OCI-LY7 (cell line): ENCODE results near the gene POU6F2. TPM values are rescaled to one million over a fixed set of nuclear protein-coding genes. Genes with fewer than 3 reads are reported as not detected.

Experiments
- BruUV-seq: library from RNA; stranded (reverse); fragments of 400-500 nt; replicated peaks from 2 replicates; lab custom pipeline; 2021; lab: Mats Ljungman, UMichigan
- CTCF ChIA-PET: fragments of 300-600 bp; sonication (Branson Sonifier 250); formaldehyde crosslinking; loops from one replicate; lab custom pipeline; 2022; ENCODE audit warnings: antibody characterized with exemption; ENCODE audit not compliant: unreplicated experiment; lab: Charles Lee
- POLR2A ChIA-PET: fragments of 300-600 bp; sonication (Branson Sonifier 250); formaldehyde crosslinking; loops from one replicate; lab custom pipeline; 2022; ENCODE audit warnings: antibody characterized with exemption; lab: Charles Lee
- DNase-seq: peaks from one replicate; pipeline ENCODE4 v3.0.0-alpha.2; 2015; ENCODE audit warnings: low spot score
- H2AFZ ChIP-seq: fragments of 200-600 bp; sonication (generic), shearing (Covaris generic); 2 replicates; pipeline ENCODE4 v1.6.1; 2014; ENCODE audit warnings: mild to moderate bottlenecking, antibody characterized with exemption, low read length, moderate library complexity
- H3K27ac ChIP-seq: fragments of 200-600 bp; sonication (generic); 2 replicates; pipeline ENCODE4 v1.5.1; 2014; ENCODE audit warnings: mixed run types, low read depth, mild to moderate bottlenecking, moderate library complexity, low read length, inconsistent platforms; ENCODE audit not compliant: poor library complexity, severe bottlenecking
- H3K36me3 ChIP-seq: fragments of 200-600 bp; sonication (generic); 2 replicates; pipeline ENCODE4 v1.6.1; 2014; ENCODE audit warnings: mild to moderate bottlenecking, antibody characterized with exemption, low read length, moderate library complexity, mixed read lengths; ENCODE audit not compliant: insufficient read depth
- H3K4me1 ChIP-seq: fragments of 200-600 bp; sonication (generic); 2 replicates; pipeline ENCODE4 v1.5.1; 2014; ENCODE audit warnings: mild to moderate bottlenecking, low read length; ENCODE audit not compliant: insufficient read depth, poor library complexity, severe bottlenecking
- H3K4me2 ChIP-seq: fragments of 200-600 bp; sonication (generic); 2 replicates; pipeline ENCODE4 v1.6.1; 2014; ENCODE audit warnings: mild to moderate bottlenecking, low read length
- H3K4me3 ChIP-seq: fragments of 200-600 bp; sonication (generic); 2 replicates; pipeline ENCODE4 v1.5.1; 2014; ENCODE audit warnings: mild to moderate bottlenecking, low read depth, low read length; ENCODE audit not compliant: poor library complexity, severe bottlenecking
- H3K79me2 ChIP-seq: fragments of 200-600 bp; sonication (generic); 2 replicates; pipeline ENCODE4 v1.6.1; 2016; ENCODE audit warnings: low read depth, mild to moderate bottlenecking, low read length, moderate library complexity, mixed read lengths; ENCODE audit not compliant: insufficient read depth
- H3K9me2 ChIP-seq: fragments of 200-600 bp; sonication (generic); 2 replicates; pipeline ENCODE4 v1.6.1; 2016; ENCODE audit warnings: mild to moderate bottlenecking, low read length, mixed read lengths; ENCODE audit not compliant: insufficient read depth
- H3K9me3 ChIP-seq: fragments of 200-600 bp; sonication (generic); 2 replicates; pipeline ENCODE4 v1.6.1; 2014; ENCODE audit warnings: mild to moderate bottlenecking, mixed run types, low read length, mixed read lengths
- H4K20me1 ChIP-seq: fragments of 200-600 bp; sonication (generic); 2 replicates; pipeline ENCODE4 v1.6.1; 2014; ENCODE audit warnings: mild to moderate bottlenecking, antibody characterized with exemption, low read length, moderate library complexity, mixed read lengths; ENCODE audit not compliant: insufficient read depth
- EZH2phosphoT487 ChIP-seq: fragments of 200-600 bp; sonication (generic); IDR thresholded peaks from 2 replicates; pipeline ENCODE4 v1.6.1; 2018; ENCODE audit warnings: low read depth, borderline replicate concordance, mild to moderate bottlenecking, mixed run types, antibody characterized with exemption, low read length, moderate library complexity, mixed read lengths
- intact Hi-C: fragments of 100-400 bp; cut with micrococcal nuclease; formaldehyde crosslinking; loops from one replicate; pipeline ENCODE4 v1.10.0; 2022; ENCODE audit not compliant: unreplicated experiment
- total RNA-seq, 2 experiments: library from RNA; depleted of rRNA in 1 of 2; stranded (reverse); fragments of >200 nt in 1 of 2; shearing (Covaris generic) in 1 of 2; gene quantifications; 2 replicates each; pipeline ENCODE4 v1.2.3, GENCODE V29; 2014 to 2022
- TF ChIP-seq, protein P1 (sequence below): fragments of 200-600 bp; sonication (generic); conservative IDR thresholded peaks from 2 replicates; pipeline ENCODE4 v1.5.1; 2014; ENCODE audit warnings: mild to moderate bottlenecking, antibody characterized with exemption, low read length, moderate library complexity, mixed read lengths

The POU6F2 gene
- total RNA-seq, 2 experiments from 2014 or later: 0.40 TPM; not detected in 1

DNA sequence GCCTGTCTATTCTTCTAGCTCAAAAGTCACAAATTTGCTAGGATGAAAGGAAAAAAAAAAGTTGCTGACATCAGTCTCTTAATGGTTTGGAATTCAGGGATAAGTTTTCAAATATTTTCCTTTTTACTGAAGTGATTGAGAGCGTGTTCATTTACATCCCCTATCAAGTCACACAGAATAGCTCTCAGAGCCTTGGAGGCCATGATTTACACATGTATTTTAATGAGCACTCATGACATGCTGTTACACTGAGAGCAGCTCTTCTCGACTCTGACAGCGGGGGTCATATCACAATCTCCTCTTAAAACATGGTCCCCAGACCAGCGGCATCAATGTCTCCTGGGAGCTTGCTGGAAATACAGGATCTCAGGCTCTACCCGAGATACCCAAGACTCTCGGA, 232.7 kb downstream of the POU6F2 start:
- TF ChIP-seq EZH2phosphoT487: no peak
- TF ChIP-seq, protein P1, sequence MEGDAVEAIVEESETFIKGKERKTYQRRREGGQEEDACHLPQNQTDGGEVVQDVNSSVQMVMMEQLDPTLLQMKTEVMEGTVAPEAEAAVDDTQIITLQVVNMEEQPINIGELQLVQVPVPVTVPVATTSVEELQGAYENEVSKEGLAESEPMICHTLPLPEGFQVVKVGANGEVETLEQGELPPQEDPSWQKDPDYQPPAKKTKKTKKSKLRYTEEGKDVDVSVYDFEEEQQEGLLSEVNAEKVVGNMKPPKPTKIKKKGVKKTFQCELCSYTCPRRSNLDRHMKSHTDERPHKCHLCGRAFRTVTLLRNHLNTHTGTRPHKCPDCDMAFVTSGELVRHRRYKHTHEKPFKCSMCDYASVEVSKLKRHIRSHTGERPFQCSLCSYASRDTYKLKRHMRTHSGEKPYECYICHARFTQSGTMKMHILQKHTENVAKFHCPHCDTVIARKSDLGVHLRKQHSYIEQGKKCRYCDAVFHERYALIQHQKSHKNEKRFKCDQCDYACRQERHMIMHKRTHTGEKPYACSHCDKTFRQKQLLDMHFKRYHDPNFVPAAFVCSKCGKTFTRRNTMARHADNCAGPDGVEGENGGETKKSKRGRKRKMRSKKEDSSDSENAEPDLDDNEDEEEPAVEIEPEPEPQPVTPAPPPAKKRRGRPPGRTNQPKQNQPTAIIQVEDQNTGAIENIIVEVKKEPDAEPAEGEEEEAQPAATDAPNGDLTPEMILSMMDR: no peak
- DNase-seq: no peak
- ChIA-PET POLR2A (no interaction called here), CTCF (no interaction called here)
- Histone ChIP-seq H4K20me1 (no peaks in the 10 kb centered on the region), H3K9me2 (no peaks in the 10 kb centered on the region), H3K79me2 (no peaks in the 10 kb centered on the region), H3K4me2 (no peak overlapping the region), H3K27ac (no peak overlapping the region), H3K9me3 (no peaks in the 10 kb centered on the region), H3K4me3 (no peak overlapping the region), H3K4me1 (no peaks in the 10 kb centered on the region), H2AFZ (no peak overlapping the region), H3K36me3 (no peaks in the 10 kb centered on the region)
- no TSS peak for BruUV-seq
- intact Hi-C loops: no loop called here

DNA sequence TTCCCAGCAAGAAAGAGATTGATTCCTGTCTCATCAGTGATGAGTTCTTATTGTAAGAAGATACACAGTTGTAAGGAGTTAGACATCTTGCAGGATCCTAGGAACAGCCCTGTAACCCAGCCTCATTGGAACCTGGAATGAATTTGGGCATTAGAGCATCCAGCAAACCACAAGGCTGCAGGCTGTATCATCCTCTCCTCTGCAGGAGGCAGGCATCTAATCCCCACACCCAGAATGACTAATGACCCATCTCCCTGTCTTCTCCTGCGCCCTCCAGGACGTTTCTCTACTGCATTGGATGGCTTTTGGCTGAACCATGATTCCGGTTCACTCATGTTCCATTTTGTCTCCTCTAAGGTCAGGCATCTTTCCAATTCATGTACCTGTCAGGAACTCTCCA, 233.9 kb downstream of the POU6F2 start:
- TF ChIP-seq, protein P1: no peak
- no peak for TF ChIP-seq EZH2phosphoT487
- Histone ChIP-seq H3K4me2 (no peak overlapping the region), H3K9me2 (no peaks in the 10 kb centered on the region), H3K27ac (no peak overlapping the region), H3K79me2 (no peaks in the 10 kb centered on the region), H3K9me3 (no peaks in the 10 kb centered on the region), H4K20me1 (no peaks in the 10 kb centered on the region), H3K4me1 (no peaks in the 10 kb centered on the region), H3K36me3 (no peaks in the 10 kb centered on the region), H3K4me3 (no peak overlapping the region), H2AFZ (no peak overlapping the region)
- no peak for DNase-seq
- CTCF ChIA-PET: no interaction called here
- POLR2A ChIA-PET: interaction anchor here (1.0 kb wide), 1 partner anchor 9 kb away, joined by 3 read pairs; no protein-coding TSS in a partner anchor
- BruUV-seq: no TSS peak
- intact Hi-C loops: no loop called here

DNA sequence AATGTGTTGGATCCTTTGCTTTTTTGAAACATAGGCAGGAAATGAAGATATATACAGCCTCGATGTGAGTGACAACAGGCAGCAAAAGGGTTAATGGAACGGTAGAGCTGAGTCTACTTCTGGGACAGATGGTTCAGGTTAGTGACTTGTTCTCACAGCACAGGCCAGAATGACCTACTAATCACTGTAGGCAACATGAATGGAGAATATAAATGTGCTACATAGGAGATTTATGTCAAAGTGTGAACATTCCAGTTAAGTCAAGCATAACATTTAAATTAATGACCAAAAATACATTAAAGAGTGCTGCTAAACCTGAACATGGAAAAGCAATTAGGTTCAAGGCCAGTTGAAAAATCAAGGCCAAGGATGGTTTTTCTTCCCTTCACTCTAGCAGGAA, 235.2 kb downstream of the POU6F2 start:
- H3K27ac ChIP-seq: no peak overlapping the region
- H3K79me2 ChIP-seq: no peaks in the 10 kb centered on the region
- TF ChIP-seq, protein P1: no peak
- no peak for TF ChIP-seq EZH2phosphoT487
- no peak overlapping the region for H2AFZ ChIP-seq
- no TSS peak for BruUV-seq
- H3K4me3 ChIP-seq: no peak overlapping the region
- H3K4me1 ChIP-seq: no peaks in the 10 kb centered on the region
- no peak overlapping the region for H3K4me2 ChIP-seq
- no peaks in the 10 kb centered on the region for H3K9me3 ChIP-seq
- H4K20me1 ChIP-seq: no peaks in the 10 kb centered on the region
- DNase-seq: no peak
- intact Hi-C loops: no loop called here
- ChIA-PET CTCF (no interaction called here), POLR2A (interaction anchor here (0.5 to 1.0 kb wide), 2 partner anchors 10 to 13 kb away, joined by 3 read pairs; no protein-coding TSS in a partner anchor)
- H3K36me3 ChIP-seq: no peaks in the 10 kb centered on the region
- no peaks in the 10 kb centered on the region for H3K9me2 ChIP-seq
